ENCODE measurements around the gene DISC1.

The DISC1 gene

DNA sequence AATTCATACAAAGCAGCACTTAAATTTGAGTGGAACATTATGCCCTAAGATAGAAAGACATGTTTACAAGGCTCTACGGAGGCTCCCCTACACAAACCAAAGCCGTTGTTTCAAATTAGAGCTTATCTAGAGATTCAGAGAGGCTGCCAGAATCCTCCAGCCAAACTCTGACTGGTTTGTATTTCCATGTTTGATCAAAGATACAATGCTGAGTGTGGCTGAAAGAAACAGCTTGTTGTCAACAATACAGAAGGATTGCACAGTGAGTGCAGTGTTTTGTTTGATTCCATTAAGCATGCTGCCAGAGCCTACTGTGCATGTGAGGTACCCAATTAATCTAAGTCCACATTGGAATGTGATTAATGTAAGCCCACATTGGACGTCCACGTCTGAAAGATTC, 402.7 kb downstream of the DISC1 start:
- DNase-seq = no peak

DNA sequence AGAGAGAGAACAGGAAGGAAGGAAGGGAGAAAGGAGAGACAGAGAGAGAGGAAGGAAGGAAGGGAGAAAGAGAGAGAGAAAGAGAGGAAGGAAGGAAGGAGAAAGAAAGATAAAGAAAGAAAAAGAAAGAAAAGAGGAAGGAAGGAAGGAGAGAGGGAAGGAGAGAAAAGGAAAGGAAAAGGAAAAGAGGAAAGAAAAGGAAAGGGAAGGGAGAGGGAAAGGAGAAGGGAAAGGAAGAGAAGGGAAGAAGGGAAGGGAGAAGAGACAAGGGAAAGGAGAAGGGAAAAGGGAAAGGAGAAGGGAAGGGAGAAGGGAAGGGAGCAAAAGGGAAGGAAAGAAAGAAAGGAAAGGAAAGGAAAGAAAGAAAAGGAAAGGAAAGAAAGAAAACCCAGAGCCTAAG, 404.6 kb downstream of the DISC1 start:
- DNase-seq = no peak

DNA sequence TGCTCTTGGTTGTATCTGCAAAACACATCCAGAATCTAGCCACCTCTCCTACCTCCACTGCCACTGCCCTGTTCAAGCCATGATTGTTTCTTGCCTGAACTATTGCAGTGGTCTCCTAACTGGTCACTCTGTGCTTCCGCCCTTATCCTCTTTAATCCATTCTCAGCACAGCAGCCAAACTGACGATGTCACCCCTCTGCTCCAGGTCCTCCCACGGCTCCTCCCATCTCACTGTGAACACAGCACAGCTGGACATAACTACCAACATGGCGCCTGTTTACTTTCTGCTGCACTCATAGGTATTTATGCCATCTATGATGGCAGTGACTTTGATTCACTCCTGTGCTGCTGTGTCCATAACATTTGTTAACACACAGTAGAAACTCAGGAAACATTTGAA, 406.7 kb downstream of the DISC1 start:
- no peak for DNase-seq

DNA sequence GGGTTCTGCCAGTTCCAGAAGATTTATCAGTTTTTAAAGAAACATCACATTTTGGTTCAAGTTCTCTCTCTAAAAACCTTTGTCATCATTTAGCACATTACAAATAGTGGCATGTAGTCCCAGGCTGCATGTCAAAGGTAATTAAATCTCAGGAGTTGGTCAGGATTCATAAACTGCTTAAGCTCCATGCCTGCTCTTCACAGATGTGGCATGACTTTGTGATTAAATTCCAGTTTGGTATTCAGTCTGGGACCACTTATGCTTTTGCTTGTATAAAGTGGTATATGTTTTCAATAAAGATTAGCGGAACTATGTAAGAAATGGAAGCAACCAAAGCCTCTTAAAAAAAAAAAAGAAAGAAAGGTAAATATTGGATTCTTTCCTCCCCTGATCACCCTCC, 408.0 kb downstream of the DISC1 start:
- DNase-seq = no peak

DNA sequence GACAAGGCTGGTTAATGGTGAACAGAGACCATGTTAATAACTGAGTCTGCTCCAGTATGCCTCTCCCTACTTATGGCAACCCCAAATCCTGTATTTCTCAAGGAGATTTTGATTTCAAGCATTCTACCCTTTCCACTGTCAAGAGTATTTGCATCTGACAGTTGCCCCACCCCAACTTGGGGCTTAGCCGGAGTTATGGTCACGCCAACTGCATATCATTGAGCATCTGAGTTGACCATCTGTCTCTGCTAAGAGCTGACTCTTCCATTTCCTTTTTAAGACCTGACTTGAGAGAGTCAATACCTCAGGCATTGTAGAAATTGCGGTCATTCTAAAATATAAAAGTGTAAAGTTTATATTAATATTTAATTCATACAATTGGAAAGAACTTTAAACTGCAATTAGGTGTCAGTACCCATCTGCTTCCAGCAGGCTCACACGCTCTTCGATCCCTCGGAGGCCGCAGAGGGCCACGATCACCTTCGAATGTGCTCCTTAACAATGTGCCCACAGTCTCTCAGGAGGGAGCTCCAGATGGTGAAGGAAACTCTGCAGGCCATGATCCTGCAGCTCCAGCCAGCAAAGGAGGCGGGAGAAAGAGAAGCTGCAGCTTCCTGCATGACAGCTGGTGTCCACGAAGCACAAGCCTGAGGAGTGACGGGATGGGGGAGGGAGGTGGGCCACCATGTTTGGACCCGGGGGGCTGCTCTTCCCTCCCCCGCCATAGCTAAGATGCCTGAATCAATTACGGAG, 409.8 kb downstream of the DISC1 start:
- no peak for DNase-seq

DNA sequence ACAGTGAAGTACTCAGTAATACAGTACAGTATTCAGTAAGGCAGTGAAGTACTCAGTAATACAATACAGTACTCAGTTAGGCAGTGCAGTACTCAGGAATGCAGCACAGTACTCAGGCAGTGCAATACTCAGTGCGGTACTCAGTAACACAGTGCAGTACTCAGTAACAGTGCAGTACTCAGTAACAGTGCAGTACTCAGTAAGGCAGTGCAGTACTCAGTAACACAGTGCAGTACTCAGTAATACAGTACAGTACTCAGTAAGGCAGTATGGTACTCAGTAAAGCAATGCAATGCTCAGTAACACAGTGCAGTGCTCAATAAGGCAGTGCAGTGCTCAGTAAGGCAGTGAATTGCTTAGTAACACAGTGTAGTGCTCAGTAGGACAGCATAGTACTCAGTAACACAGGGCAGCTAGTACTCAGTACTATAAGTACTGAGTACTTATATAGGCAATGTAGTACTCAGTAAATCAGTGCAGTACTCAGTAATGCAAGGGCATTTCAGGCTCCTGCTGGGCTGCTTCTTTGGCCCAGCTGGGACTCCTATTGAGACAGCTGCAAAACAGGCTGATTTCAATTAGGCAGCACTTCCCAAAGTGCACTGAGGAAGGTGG, 411.3 kb downstream of the DISC1 start:
- no peak for DNase-seq

DNA sequence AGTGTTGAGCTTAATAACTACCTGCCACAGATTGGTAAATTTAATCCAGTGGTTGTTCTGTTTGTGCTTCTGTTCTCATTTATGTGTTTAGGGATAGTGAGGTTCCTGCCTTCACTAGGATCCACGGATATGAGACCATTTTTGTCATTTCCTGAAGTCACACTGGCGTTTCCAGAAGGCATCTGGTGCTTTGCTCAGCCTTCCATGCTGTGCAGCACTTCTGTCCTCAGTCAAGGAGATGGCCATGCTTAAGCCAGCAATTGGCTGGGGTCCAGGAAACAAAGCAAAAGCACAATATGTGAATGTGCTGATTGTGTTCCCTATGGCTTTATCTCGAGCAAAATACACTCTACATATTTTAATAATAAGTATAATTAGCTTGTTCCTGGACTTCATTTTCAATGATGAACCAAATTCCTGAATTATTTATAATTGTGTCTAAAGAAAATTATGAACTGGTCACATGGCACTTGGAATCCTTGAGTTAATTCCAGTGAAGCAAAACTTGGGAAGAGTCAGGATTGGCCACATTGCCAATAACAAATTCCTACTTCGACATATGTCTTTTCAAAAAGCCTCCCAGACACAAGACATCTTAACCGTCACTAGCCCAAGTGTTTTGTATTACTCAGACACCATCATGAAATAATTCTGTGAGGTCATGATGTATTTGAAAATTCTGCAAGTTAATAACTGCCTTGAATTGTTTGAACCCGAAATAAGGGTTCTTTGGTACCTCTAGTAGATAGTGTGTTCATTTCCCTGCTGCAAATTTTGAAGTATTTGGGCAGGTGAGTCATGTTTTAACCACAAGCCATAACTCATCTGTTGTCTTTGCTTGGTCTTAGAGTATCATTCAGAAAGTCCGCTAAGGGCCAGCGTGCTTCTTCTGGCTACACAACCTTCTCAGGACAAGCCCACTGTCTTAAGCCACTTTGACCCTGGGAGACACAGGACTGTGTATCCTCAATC, 412.4 kb downstream of the DISC1 start:
- DNase-seq = no peak

DNA sequence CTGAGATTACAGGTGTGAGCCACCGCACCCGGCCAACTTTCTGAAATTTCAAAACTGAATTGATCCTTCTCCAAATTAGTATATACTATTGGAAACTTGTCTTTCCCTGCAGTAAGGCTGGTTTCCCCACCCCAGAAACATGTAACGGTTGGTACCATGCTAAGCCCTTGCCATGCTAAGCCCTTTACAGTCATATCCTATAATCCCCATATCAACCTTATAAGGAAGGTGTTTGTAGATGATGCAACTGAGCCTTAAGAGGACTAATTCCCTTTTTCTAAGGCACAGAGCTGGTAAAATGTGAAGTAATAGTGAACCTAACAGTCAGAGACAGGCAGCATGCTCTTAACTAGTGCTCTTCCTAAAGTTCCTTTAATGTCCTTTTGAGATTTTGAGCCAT, 413.7 kb downstream of the DISC1 start:
- DNase-seq = no peak

DNA sequence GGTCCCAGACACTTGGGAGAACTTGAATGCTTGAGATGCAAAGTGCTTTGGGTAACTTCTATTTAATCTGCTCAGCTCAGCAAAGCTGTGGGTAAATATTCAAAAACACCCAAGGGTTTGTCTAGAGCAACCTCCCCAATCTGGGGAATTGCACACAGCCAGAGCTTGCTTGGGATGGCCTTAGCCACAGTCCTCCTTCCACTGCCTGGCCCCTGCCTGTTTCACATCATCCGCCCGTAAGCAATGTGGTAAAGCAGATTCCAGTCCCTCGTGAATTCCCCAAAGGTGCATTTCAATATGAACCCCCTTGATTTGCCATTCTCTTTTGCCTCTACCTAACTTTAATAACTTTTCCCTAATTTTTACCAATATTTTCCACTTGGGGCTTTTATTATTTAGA, 418.1 kb downstream of the DISC1 start:
- DNase-seq = no peak

DNA sequence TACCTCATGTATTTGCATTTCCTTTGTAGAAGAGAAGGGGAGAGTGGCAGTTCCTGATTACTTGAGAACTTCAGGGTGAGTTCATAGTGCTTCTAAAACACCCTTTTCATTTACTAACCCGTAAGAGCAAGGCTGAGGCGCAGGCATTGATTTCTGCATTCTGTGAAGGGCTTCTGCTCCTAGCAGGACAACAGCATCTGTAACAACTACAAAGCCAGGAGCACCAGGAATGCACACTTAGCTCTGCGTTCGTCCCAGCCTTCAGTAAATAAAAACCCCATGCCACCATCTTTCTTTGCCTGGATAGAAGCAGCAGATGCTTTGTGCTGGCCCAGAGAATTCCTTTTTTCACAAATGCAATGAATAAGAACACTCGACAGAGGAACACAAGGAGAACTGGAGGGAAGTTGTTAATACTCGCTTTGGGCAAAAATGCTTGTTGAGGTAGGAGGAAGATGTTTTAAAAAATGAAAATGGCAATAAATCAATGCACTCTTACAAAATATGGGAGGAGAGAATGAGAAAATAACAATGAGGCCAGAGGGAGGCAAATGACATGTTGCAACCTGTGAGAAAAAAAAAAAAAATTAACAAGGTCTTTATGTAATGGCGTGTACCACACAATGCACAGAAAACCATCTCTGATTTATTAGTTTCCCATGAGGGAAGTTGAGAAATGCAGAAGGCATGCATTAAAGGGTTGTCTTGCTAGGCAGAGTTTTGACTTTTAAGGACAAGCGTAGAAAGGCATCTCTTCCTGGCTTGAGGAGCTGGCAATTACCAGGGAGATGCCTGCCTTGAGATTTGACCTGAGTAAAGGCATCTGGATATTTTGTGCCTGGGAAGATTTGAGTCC, 418.8 kb downstream of the DISC1 start:
- DNase-seq = no peak

DNA sequence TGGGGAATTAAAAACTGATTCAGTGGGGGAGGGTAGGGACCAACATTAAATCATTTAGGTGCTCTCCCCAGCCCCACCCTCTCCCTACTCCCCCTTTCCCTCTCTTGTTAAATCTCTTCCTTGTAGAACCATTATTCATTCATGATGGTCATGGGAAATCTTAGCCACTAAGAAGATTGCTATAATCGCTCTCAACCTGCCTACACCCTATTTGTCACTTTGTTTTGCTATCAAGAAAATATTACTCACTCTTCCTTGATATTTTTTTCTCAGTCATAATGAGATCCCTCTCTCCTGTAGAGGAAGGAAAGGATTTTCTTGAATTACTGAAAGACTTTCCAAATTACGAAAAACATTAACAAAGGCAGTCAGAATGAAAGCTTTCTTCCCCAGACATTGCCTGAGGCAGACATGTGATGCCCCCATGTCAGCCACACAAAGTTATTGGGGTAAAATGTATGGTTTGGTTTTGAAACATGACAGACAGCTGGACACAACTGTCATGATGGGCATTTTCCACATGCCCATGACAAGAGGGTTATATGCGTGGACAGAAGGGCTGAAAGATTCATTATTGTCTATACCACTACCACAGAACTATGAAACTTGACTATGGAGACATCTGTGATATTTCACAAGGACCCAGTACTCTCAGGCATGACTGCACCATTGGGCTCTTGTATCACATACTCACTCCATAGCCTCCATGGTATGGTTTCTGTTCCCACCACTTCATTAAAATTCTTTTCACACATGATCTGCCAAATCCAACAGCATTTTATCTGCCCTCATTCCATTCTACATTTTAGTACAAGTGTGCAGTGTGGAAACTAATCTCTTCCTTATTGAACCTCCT, 420.1 kb downstream of the DISC1 start:
- DNase-seq = peak; percentile 28

DNA sequence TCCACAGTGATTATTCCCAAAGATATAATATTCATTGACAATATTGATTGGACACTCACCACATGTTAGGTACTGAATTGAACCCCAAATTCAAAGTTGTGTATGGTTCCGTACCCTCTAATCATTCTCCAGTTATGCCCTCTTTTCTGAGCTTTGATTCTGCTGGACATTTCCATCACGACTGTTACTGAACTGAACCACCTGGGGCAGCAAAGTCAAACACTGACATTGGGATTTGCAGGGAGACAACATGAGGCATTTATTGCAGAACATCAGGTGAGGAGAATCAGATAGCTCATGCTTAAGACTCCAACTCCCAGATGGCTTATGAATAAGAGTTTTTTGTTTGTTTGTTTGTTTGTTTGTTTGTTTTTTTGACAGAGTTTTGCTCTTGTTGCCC, 420.9 kb downstream of the DISC1 start:
- DNase-seq = no peak

DNA sequence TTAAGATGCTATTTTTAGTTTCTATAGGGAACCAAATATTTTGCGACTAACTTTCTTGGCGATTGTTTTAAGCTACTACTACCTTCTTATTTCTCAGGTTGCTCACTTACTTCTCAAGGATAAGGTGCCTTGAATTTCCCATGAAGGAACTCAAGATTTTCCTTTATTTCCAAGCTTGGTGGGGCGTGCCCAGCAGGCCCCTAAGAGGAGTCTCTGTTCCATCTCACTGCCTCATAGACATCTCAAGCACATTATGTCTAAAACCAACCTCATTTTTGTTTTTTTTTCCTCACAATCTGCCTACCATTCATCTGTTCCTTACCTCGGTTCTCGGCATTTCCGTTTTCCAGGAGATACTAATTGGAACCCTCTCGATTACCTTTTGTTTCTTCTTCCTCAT, 421.9 kb downstream of the DISC1 start:
- no peak for DNase-seq

DNA sequence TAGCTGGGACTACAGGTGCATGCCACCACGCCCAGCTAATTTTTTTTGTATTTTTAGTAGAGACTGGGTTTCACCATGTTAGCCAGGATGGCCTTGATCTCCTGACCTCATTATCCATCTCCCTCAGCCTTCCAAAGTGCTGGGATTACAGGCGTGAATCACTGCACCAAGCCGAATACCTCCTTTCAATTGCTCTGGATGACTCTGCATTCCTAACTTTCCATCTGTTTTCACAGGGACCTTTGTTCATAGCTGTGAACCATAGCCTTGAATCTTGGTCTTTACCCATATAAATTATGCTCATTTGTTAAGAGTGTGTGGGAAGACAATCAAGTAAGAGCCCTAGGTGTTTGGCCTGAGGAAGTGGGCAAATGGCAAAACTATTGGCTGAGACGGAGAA, 422.7 kb downstream of the DISC1 start:
- DNase-seq = no peak

DNA sequence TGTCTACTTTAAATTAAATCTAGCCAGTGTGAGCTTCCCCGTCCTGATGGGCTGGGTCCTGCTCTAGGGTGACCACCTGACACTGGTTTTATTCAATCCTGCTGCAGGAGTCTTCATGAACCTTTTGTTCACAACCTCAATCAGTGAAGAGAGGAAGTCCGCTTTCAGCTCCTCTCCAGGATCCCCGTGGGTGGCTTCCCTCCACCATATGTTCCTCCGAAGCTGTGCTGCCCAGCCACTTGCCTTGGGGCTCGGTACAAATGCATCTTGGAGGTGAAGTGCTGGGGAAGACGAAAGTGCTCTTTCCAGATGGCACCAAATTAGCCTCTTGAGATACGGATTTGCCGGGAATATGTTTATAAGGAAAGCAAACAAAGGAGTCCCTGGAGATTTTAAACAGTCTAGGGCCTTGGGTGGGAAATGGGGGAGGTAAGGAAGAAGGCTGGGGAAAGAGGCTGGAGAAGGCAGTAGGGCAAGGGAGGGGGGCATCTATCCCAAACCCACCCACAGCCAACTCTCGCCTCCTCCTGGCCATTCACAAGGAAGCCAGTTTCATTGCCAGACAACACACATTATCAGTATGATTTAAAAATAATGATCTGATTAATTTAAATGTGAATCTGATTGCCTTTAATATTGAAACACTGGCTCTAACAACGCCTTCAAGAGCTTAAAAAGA, 430.8 kb downstream of the DISC1 start:
- DNase-seq = no peak

DNA sequence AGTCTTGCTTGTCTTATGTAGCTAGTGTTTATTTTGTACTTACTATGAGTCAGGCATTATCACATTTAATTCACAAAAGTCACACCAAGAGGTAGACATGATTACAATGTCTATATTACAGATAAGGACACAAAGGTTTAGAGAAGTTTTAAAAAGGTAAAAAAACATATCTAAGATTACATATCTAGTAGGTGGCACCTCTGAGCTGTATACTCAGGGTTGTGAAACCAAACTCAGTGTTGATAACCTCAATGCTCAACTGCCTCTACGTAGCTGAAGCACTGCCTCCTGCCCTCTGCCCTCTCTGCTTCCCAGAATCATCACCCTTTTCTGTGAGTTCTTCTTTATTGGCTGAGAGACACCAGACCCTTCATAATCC, 431.3 kb downstream of the DISC1 start:
- DNase-seq = no peak

DNA sequence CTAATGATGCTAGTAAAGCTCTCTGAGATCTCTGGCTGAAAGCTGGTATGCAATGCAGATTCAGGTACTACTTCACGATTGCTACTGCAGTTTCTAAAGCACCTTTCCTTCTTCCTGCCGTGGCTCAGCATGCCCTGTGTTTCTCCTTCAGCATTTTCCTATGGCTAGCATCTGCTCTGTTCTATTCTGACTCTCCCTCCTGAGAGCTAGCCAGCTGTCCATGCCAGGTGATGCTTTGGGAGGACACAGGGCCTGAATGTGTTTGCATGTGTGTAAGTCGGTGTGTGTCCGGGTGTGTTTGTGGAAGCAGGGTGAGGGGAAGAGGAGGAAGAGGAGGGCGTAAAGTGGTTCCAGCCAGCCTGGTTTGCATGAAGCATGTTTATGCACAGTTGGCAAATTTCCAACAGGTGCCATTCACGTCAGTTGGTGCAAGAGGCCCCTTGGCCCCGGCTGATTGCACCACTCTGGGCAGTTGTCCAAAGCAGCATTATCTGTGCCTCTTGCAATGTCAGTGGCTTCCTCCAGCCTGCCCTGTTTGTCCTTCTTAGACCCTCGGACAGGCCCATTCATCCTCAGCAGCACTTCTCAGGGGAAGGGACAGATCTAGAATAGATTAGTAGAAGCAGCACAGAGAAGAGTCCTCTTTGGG, 433.3 kb downstream of the DISC1 start:
- DNase-seq = no peak

DNA sequence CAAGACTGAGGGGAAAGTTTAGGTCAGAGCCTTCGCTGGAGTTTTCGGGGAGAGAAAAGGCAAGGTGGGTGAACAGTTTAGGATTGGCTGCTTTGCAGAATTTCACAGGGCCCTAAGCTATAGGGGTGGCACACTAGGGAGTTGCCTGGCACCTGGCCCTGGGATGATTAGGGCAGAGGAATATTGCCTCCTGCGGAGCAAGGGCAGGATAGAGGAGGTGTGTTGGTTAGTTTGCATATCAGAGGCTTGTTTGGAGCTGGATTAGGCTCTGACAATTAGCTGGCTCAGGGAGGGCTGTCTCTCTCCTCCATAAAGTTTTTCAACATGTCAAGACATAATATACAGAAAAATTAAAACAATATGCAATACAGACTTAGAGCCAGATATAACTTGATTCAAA, 436.4 kb downstream of the DISC1 start:
- no peak for DNase-seq

DNA sequence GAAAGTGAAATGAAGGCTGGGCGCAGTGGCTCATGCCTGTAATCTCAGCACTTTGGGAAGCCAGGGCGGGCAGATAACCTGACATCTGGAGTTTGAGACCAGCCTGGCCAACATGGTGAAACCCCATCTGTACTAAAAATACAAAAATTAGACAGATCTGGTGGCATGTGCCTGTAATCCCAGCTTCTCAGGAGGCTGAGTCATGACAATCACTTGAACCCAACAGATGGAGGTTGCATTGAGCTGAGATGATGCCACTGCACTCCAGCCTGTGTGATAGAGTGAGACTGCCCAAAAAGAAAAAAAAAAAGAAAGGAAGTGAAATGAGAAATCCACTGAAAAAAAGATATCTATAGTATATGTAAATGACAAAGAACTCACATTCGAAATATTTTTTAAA, 439.9 kb downstream of the DISC1 start:
- no peak for DNase-seq

DNA sequence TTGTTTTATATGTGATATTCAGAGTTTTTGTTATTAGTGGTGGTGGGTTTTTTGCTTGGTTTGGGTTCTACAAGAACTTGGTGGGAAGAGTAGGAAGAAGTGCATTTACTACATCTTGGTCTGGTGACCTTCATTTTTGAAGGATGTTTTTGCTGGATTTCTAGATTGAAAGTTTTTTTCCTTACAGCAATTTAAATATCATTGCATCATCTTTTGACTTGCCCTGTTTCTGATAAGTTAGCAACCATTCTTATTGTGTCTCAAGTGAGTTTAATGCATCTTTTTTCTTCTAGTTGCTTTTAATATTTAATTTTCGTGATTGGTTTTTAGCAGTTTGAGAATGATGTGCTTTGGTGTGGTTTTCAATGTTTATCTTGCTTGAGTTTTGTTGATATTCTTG, 447.7 kb downstream of the DISC1 start:
- no peak for DNase-seq

DNA sequence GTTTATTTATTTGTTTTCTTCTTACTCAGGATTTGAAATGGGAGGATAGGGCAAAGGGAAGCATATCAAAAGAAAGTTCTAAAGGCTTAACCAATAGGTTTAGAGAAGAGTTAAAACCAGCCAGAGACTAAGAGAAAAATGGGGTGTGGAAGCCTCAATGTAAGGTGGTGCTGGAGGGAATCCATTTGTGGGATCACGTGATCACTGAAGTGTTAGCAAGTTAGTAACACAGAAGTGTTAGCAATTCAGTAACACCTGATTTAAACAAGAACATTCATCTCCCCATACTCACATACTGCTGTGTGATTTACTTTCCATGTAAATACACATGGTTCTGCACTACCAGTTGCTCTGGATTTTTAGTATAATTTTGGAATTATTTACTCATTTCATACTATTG, 451.2 kb downstream of the DISC1 start:
- DNase-seq = no peak

All from stimulated activated CD4-positive, alpha-beta T cell treated with anti-CD3 and anti-CD28 coated beads, Interleukin-1b, Interleukin-23, amount 100 ng/mL, for 48 hours (primary cell).